Measurements from ENCODE around the gene UNC13B. TPM values are rescaled to one million over a fixed set of nuclear protein-coding genes. Genes with fewer than 3 reads are reported as not detected.
"Not testable (repeated sequence)": the region's sequence is repeated elsewhere in the genome, so short reads cannot be mapped to it uniquely, and the experiment has no call there.

The UNC13B gene
- 10.0 TPM for polyA plus RNA-seq (2013, experiment 1 of 2; ENCODE audit: insufficient read length)
- 9.7 TPM for polyA plus RNA-seq (2013, experiment 2 of 2; ENCODE audit: insufficient read length)

- DNase-seq: peak; percentile 93
Measured at GRCh38 chr9:35161713-35162604, at the start of gene UNC13B. Gene UNC13B, plus strand, starts transcription at chr9:35162009. Its CDS starts 275 bp downstream, at chr9:35162284.

- peak; percentile 72 for DNase-seq
Measured at GRCh38 chr9:35112257-35113020, 49.4 kb upstream of the UNC13B start.

GRCh38 chr9:35114113-35114839 lies 47.5 kb upstream of the UNC13B start:
- DNase-seq: peak; percentile 99

GRCh38 chr9:35114840-35115628 lies 46.8 kb upstream of the UNC13B start:
- DNase-seq: peak; percentile 81

GRCh38 chr9:35115680-35116538 lies 45.9 kb upstream of the UNC13B start, which contains the start of gene ATOSB:
Gene ATOSB, minus strand, starts transcription at chr9:35115862. Its CDS starts 7,588 bp downstream, at chr9:35108274.
- peak; percentile 98 for DNase-seq

- DNase-seq: no peak
Measured at GRCh38 chr9:35116539-35116897, 45.3 kb upstream of the UNC13B start.

GRCh38 chr9:35116898-35117551 lies 44.8 kb upstream of the UNC13B start:
- peak; percentile 92 for DNase-seq

GRCh38 chr9:35134920-35135319 lies 26.9 kb upstream of the UNC13B start:
- no peak for DNase-seq

GRCh38 chr9:35135988-35136387 lies 25.8 kb upstream of the UNC13B start:
- DNase-seq: no peak

GRCh38 chr9:35136866-35137265 lies 24.9 kb upstream of the UNC13B start:
- no peak for DNase-seq

- DNase-seq: no peak
Measured at GRCh38 chr9:35140093-35140492, 21.7 kb upstream of the UNC13B start.

GRCh38 chr9:35142037-35142436 lies 19.8 kb upstream of the UNC13B start:
- no peak for DNase-seq

GRCh38 chr9:35147941-35148563 lies 13.8 kb upstream of the UNC13B start:
- DNase-seq: not testable (repeated sequence)

- no peak for DNase-seq
Measured at GRCh38 chr9:35152926-35153325, 8.9 kb upstream of the UNC13B start.

GRCh38 chr9:35156781-35157180 lies 5.0 kb upstream of the UNC13B start:
- DNase-seq: no peak

GRCh38 chr9:35157836-35158235 lies 4.0 kb upstream of the UNC13B start:
- DNase-seq: not testable (repeated sequence)

- DNase-seq: no peak
Measured at GRCh38 chr9:35158501-35159280, 3.1 kb upstream of the UNC13B start.

GRCh38 chr9:35162605-35163315 lies 951 bp downstream of the UNC13B start:
- DNase-seq: no peak
